Ureter (tissue), 1 donor: ENCODE measurements around the gene CTAGE1. TPM values are rescaled to one million over a fixed set of nuclear protein-coding genes. Genes with fewer than 3 reads are reported as not detected.
"Not testable (repeated sequence)": the region's sequence is repeated elsewhere in the genome, so short reads cannot be mapped to it uniquely, and the experiment has no call there.

Source experiments
- DNase-seq: peaks from one replicate; pipeline ENCODE4 v3.0.0-alpha.2; 2020; ENCODE audit warnings: low spot score
- total RNA-seq: library from RNA; stranded (reverse); gene quantifications from one replicate; pipeline ENCODE4 v1.2.4, GENCODE V29; 2023
- donor health status: DM: yes; HTN: yes; CAD: no.

CTAGE1 gene
- total RNA-seq: not detected

GRCh38 chr18:22417496-22418188, at the start of gene CTAGE1:
Gene CTAGE1 (minus strand): TSS chr18:22417915. CDS start chr18:22417811, 104 bp downstream.
- DNase-seq: no peak

- no peak for DNase-seq
These were observed 49.1 kb upstream of the CTAGE1 start for GRCh38 chr18:22466608-22467395.

GRCh38 chr18:22465859-22466457, 48.2 kb upstream of the CTAGE1 start:
- no peak for DNase-seq

- no peak for DNase-seq
These were observed 45.4 kb upstream of the CTAGE1 start for GRCh38 chr18:22463076-22463475.

- DNase-seq: no peak
These were observed 41.8 kb upstream of the CTAGE1 start for GRCh38 chr18:22459491-22459890.

- no peak for DNase-seq
These were observed 39.8 kb upstream of the CTAGE1 start for GRCh38 chr18:22457524-22457923.

- no peak for DNase-seq
These were observed 38.8 kb upstream of the CTAGE1 start for GRCh38 chr18:22456547-22456946.

GRCh38 chr18:22456116-22456480, 38.4 kb upstream of the CTAGE1 start:
- no peak for DNase-seq

- DNase-seq: no peak
These were observed 37.9 kb upstream of the CTAGE1 start for GRCh38 chr18:22455425-22456115.

GRCh38 chr18:22453315-22453714, 35.6 kb upstream of the CTAGE1 start:
- no peak for DNase-seq

GRCh38 chr18:22452226-22452668, 34.5 kb upstream of the CTAGE1 start:
- DNase-seq: no peak

- no peak for DNase-seq
These were observed 34.1 kb upstream of the CTAGE1 start for GRCh38 chr18:22451796-22452195.

- not testable (repeated sequence) for DNase-seq
These were observed 33.1 kb upstream of the CTAGE1 start for GRCh38 chr18:22450766-22451165.

GRCh38 chr18:22450318-22450717, 32.6 kb upstream of the CTAGE1 start:
- not testable (repeated sequence) for DNase-seq

GRCh38 chr18:22449753-22450152, 32.0 kb upstream of the CTAGE1 start:
- DNase-seq: not testable (repeated sequence)

GRCh38 chr18:22448238-22448637, 30.5 kb upstream of the CTAGE1 start:
- no peak for DNase-seq

GRCh38 chr18:22447792-22448191, 30.1 kb upstream of the CTAGE1 start:
- no peak for DNase-seq

- DNase-seq: no peak
These were observed 29.2 kb upstream of the CTAGE1 start for GRCh38 chr18:22446911-22447310.

- no peak for DNase-seq
These were observed 28.6 kb upstream of the CTAGE1 start for GRCh38 chr18:22446325-22446724.

- no peak for DNase-seq
These were observed 23.9 kb upstream of the CTAGE1 start for GRCh38 chr18:22441638-22442037.

GRCh38 chr18:22439447-22439846, 21.7 kb upstream of the CTAGE1 start:
- no peak for DNase-seq

GRCh38 chr18:22436136-22436535, 18.4 kb upstream of the CTAGE1 start:
- DNase-seq: no peak
